Measurements from ENCODE around the gene KLK7.
A peak's percentile ranks its signal among the peaks of the same experiment; 100 is the strongest.

KLK7 gene

GRCh38 chr19:51019544-51019925, 35.8 kb upstream of the KLK7 start, which contains the start of gene KLK10:
TSS of gene KLK10 (minus strand) at chr19:51019709. CDS start at chr19:51019130, 579 bp downstream.
- Histone ChIP-seq H3K9me3 (ENCODE audit: insufficient read depth, low read length) (no peaks in the 10 kb centered on the region), H3K27me3 (ENCODE audit: insufficient read depth, insufficient read length) (peaks cover 23% of the 10 kb centered on the region), H3K4me1 (ENCODE audit: insufficient read depth, insufficient read length) (peaks cover under 1% of the 10 kb centered on the region), H3K9ac (ENCODE audit: insufficient read length, low read depth) (peak within 1 kb of the TSS; percentile 64), H3K4me3 (ENCODE audit: insufficient read length, low read depth) (peak within 1 kb of the TSS; percentile 36), H3K36me3 (ENCODE audit: insufficient read depth, insufficient read length, low read length) (no peaks in the 10 kb centered on the region)
- no peak for DNase-seq (ENCODE audit: low read depth, low spot score)
- no peak for TF ChIP-seq SUZ12 (IDR thresholded peaks at IDR 0.05; ENCODE audit: extremely low read depth, insufficient read depth, insufficient read length)
- TF ChIP-seq YY1 (IDR thresholded peaks at IDR 0.05; ENCODE audit: insufficient read depth, insufficient read length), result no peak

- Histone ChIP-seq H3K36me3 (ENCODE audit: insufficient read depth, insufficient read length, low read length) (no peaks in the 10 kb centered on the region), H3K27me3 (ENCODE audit: insufficient read depth, insufficient read length) (peaks cover 23% of the 10 kb centered on the region), H3K9me3 (ENCODE audit: insufficient read depth, low read length) (no peaks in the 10 kb centered on the region), H3K9ac (ENCODE audit: insufficient read length, low read depth) (peak overlapping the region; percentile 64), H3K4me1 (ENCODE audit: insufficient read depth, insufficient read length) (no peaks in the 10 kb centered on the region), H3K4me3 (ENCODE audit: insufficient read length, low read depth) (peak overlapping the region; percentile 36)
- no peak for TF ChIP-seq ZNF274 (IDR thresholded peaks at IDR 0.05; ENCODE audit: low read depth, low read length)
- no peak for TF ChIP-seq SUZ12 (IDR thresholded peaks at IDR 0.05; ENCODE audit: extremely low read depth, insufficient read depth, insufficient read length)
- no peak for DNase-seq (ENCODE audit: low read depth, low spot score)
Measured at GRCh38 chr19:51018745-51019543, 35.2 kb upstream of the KLK7 start.

- Histone ChIP-seq H3K9me3 (ENCODE audit: insufficient read depth, low read length) (no peaks in the 10 kb centered on the region), H3K9ac (ENCODE audit: insufficient read length, low read depth) (peak overlapping the region; percentile 72), H3K36me3 (ENCODE audit: insufficient read depth, insufficient read length, low read length) (no peaks in the 10 kb centered on the region), H3K27me3 (ENCODE audit: insufficient read depth, insufficient read length) (peaks cover 23% of the 10 kb centered on the region), H3K4me3 (ENCODE audit: insufficient read length, low read depth) (peak overlapping the region; percentile 60), H3K4me1 (ENCODE audit: insufficient read depth, insufficient read length) (no peaks in the 10 kb centered on the region)
- peak; percentile 59 for DNase-seq (ENCODE audit: low read depth, low spot score)
- TF ChIP-seq SUZ12 (IDR thresholded peaks at IDR 0.05; ENCODE audit: extremely low read depth, insufficient read depth, insufficient read length) (no peak), YY1 (IDR thresholded peaks at IDR 0.05; ENCODE audit: insufficient read depth, insufficient read length) (no peak), ZNF274 (IDR thresholded peaks at IDR 0.05; ENCODE audit: low read depth, low read length) (no peak)
Measured at GRCh38 chr19:51016798-51017683, 33.3 kb upstream of the KLK7 start.

- Histone ChIP-seq H3K36me3 (ENCODE audit: insufficient read depth, insufficient read length, low read length) (no peaks in the 10 kb centered on the region), H3K27me3 (ENCODE audit: insufficient read depth, insufficient read length) (peaks cover 23% of the 10 kb centered on the region), H3K4me3 (ENCODE audit: insufficient read length, low read depth) (no peak overlapping the region), H3K4me1 (ENCODE audit: insufficient read depth, insufficient read length) (no peaks in the 10 kb centered on the region), H3K9ac (ENCODE audit: insufficient read length, low read depth) (no peak overlapping the region), H3K9me3 (ENCODE audit: insufficient read depth, low read length) (no peaks in the 10 kb centered on the region)
- no peak for TF ChIP-seq SUZ12 (IDR thresholded peaks at IDR 0.05; ENCODE audit: extremely low read depth, insufficient read depth, insufficient read length)
- no peak for TF ChIP-seq YY1 (IDR thresholded peaks at IDR 0.05; ENCODE audit: insufficient read depth, insufficient read length)
- no peak for TF ChIP-seq ZNF274 (IDR thresholded peaks at IDR 0.05; ENCODE audit: low read depth, low read length)
- DNase-seq (ENCODE audit: low read depth, low spot score), result no peak
Measured at GRCh38 chr19:51015691-51016267, 32.1 kb upstream of the KLK7 start.

- Histone ChIP-seq H3K9me3 (ENCODE audit: insufficient read depth, low read length) (no peaks in the 10 kb centered on the region), H3K4me1 (ENCODE audit: insufficient read depth, insufficient read length) (no peaks in the 10 kb centered on the region), H3K36me3 (ENCODE audit: insufficient read depth, insufficient read length, low read length) (no peaks in the 10 kb centered on the region), H3K4me3 (ENCODE audit: insufficient read length, low read depth) (no peak overlapping the region), H3K27me3 (ENCODE audit: insufficient read depth, insufficient read length) (peaks cover 16% of the 10 kb centered on the region), H3K9ac (ENCODE audit: insufficient read length, low read depth) (no peak overlapping the region)
- no peak for DNase-seq (ENCODE audit: low read depth, low spot score)
- no peak for TF ChIP-seq ZNF274 (IDR thresholded peaks at IDR 0.05; ENCODE audit: low read depth, low read length)
- TF ChIP-seq YY1 (IDR thresholded peaks at IDR 0.05; ENCODE audit: insufficient read depth, insufficient read length), result no peak
- no peak for TF ChIP-seq SUZ12 (IDR thresholded peaks at IDR 0.05; ENCODE audit: extremely low read depth, insufficient read depth, insufficient read length)
Measured at GRCh38 chr19:51014242-51014641, 30.5 kb upstream of the KLK7 start.

- H3K4me3 ChIP-seq (ENCODE audit: insufficient read length, low read depth), result no peak overlapping the region
- H3K27me3 ChIP-seq (ENCODE audit: insufficient read depth, insufficient read length), result peaks cover 5% of the 10 kb centered on the region
- DNase-seq (ENCODE audit: low read depth, low spot score), result no peak
- H3K4me1 ChIP-seq (ENCODE audit: insufficient read depth, insufficient read length), result no peaks in the 10 kb centered on the region
- H3K36me3 ChIP-seq (ENCODE audit: insufficient read depth, insufficient read length, low read length), result no peaks in the 10 kb centered on the region
- H3K9me3 ChIP-seq (ENCODE audit: insufficient read depth, low read length), result no peaks in the 10 kb centered on the region
- TF ChIP-seq ZNF274 (IDR thresholded peaks at IDR 0.05; ENCODE audit: low read depth, low read length) (no peak), YY1 (IDR thresholded peaks at IDR 0.05; ENCODE audit: insufficient read depth, insufficient read length) (no peak), SUZ12 (IDR thresholded peaks at IDR 0.05; ENCODE audit: extremely low read depth, insufficient read depth, insufficient read length) (no peak)
- no peak overlapping the region for H3K9ac ChIP-seq (ENCODE audit: insufficient read length, low read depth)
Measured at GRCh38 chr19:51012661-51013190, 29.0 kb upstream of the KLK7 start.
